ENCODE measurements around the gene ACOT8.
"Not testable (repeated sequence)": the region's sequence is repeated elsewhere in the genome, so short reads cannot be mapped to it uniquely, and the experiment has no call there.

The ACOT8 gene

DNA sequence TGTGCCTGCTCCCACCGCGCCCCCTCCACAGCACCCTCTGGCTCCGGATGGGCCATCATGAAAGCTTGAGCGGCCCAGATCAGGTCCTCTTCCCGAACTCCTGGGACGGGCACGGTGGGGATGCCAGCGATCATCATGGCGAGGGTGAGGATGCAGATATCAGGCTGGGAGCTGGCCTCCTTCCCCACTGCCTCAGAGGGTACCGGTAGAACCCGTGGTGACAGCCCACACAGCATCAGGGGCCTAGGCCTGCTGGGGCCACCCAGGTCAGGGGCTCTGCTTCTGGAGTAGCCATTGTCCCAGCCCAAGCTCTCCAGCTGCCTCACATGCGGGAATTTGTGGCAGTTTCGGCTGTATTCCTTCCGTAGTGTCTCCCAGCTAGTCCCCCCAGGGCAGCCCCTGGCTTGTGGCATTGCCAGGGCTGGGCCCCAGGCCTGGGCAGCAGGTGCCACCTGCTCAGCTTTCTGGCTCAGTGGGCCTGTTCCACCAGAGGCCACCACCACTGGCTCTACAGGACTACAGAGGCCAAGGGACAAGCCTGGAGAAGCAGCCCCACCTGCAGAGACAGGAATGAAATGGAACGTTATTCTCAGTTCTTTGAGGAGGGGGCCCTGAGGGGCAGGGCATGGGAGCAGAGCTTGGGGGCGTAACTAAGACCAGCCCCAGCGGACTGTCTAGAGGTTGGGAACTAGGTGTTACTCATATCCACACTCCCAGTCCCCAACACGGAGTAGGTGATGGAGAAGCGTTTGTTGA lies 29.6 kb upstream of the ACOT8 start:
- DNase-seq, result no peak

DNA sequence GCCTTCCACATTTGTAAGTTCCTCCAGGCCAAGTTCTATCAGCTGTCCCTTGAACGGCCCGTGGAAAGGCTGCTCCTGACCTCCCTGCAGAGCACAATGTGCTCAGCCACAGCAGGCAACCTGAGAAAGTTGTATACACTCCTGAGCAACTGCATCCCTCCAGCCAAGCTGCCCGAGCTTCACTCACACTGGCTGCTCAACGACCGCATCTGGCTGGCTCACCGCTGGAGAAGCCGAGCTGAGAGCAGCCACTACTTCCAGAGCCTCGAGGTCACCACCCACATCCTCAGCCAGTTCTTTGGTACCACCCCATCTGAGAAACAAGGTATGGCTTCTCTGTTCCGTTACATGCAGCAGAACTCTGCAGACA lies 25.9 kb upstream of the ACOT8 start:
- no peak for DNase-seq

DNA sequence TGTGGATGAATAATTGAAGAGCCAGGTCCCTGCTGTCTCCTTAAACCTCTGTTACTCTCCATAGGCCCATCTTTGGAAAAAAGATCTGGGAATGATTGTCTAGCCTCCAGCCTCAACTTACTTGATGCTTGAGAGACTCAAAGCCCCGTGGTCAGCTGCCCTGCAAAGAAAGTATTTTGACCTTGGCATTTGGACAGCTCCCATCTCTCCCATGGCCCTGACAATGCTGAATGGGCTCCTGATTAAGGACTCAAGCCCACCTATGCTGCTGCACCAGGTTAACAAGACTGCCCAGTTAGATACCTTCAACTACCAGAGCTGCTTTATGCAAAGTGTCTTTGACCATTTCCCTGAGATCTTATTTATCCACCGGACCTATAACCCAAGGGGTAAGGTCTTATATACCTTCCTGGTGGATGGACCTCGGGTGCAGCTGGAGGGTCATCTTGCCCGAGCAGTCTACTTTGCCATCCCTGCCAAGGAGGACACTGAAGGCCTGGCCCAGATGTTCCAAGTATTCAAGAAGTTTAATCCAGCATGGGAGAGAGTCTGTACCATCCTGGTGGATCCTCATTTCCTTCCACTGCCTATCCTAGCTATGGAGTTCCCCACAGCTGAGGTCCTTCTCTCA lies 25.4 kb upstream of the ACOT8 start:
- DNase-seq, result no peak

DNA sequence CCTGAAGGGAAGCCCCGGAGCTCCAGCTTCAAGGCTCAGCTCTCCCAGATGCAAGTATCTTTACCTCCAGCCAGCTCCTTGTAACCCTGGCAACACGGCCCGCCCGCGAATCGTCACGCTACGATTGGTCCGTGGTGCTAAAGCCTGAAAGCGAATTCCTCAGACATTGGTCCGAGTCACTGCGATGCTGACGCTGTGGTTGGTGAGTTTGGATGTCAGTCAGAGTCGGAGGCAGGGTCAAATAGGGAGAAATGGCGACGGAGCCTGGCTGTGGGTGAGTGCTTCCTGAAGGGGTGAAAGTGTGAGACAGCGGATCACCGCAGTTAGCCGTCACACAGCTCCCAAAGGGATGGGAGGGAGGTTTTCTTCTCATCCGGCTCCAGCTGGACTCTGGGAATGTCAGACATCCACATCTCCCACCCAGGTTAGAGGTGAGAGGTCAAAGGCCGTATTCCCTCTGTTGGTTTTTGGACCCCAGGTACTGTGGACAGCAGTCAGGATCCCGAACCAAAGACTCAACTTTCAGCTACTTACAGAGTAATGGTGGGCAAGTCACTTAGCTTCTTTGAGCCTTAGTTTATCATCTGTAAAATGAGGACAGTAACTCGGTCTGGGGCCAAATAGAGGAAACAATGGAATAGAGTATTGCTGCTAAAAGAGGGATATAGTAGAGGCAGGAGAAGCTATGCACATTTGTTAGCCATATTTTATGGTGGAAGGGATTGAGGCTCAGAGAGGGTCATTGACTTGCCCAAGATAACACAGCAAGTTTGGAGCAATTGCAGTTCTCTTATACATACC lies 24.0 kb upstream of the ACOT8 start, which contains the start of gene ZSWIM1:
ZSWIM1 (plus strand) TSS at position 240 of the 801 bp plus-strand sequence. CDS start 1,366 bp downstream, outside the sequence.
- peak; percentile 100 for DNase-seq

DNA sequence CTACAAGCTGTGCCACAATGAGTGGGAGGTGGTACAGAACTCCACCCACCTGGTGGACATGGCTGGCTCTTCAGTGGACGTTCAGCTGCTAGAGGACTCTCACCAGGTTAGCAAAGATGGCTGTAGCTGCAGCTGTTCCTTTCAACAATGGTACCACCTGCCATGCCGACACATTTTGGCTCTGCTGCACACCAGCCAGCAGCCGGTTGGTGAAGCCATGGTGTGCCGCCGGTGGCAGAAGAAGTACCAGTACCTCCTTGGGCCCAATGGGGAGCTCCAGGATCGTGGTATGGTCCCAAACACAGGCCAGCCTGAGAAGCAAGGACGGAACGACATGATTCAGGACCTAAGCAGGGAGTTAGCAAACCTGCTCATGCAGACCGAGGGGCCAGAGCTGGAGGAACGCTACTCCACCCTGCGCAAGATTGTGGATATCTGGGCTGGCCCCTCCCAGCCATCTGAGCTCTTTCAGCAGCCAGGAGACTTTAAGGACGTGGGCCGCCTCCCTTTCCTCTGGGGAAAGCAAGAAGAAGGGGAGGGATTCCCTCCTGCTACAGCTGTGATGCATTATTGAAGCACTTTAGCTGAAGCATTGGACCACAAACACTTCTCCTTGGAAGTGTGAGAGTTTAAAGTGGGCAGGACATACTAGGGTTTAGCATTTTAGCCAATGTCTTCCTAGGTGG lies 21.0 kb upstream of the ACOT8 start:
- DNase-seq, result no peak

DNA sequence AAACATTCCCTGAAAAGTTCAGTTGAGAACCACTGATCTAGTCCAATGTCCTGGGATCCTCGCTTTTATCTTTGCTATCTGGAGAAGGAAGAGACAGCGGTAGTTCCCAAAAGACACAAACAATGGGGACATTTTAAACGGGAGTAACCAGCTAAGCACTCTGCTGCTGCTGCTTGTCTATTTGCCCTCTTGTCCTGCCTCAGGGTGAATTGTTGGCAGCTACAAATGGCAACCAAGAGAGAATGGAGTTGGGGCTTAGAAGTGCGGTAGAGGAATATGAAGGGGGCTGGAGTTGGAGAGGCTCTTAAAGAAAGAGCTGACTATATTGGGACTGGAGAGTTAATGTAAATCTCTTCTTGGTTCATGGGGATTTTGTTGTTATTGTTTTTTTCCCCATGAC lies 17.4 kb upstream of the ACOT8 start:
- no peak for DNase-seq

DNA sequence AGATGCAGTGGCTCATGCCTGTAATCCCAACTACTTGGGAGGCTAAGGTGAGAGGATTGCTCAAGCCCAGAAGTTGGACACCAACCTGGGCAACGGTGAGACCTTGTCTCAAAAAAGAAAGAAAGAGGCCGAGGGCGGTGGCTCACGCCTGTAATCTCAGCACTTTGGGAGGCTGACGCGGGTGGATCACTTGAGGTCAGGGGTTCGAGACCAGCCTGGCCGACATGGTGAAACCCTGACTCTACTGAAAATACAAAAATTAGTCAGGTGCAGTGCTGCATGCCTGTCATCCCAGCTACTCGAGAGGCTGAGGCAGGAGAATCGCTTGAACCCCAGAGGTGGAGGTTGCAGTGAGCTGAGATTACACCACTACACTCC lies 16.9 kb upstream of the ACOT8 start:
- not testable (repeated sequence) for DNase-seq

DNA sequence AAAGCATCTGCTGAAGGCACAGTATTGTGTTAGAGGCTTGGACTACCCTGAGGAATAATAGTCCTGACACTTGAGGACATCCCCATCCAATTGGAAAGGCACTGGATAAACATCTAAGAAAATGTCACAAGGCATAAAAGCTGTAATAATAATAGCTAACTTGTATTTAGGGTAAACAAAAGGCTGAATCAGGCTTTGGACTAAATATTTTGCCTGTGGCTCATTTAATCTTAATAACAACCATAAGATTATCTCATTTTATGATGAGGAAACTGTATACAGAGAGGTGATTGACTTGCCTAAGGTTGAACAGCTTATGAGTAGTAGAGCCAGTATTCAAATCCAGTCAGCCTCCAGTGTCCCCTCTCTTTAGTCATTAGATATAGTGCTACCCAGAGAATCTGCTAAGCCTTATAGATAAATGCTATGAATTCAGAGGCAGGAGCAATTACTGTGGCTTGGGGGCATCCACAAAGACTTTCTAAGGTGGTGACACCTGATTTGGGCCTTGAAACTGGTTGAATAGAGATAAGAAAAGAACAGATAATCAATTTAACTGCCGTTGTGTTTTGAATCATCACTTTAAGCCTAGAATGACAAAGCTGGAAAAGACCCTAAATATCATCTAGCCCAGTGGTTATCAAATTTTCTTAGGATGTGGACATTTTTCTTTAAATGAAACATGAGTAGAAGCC lies 16.4 kb upstream of the ACOT8 start:
- no peak for DNase-seq

DNA sequence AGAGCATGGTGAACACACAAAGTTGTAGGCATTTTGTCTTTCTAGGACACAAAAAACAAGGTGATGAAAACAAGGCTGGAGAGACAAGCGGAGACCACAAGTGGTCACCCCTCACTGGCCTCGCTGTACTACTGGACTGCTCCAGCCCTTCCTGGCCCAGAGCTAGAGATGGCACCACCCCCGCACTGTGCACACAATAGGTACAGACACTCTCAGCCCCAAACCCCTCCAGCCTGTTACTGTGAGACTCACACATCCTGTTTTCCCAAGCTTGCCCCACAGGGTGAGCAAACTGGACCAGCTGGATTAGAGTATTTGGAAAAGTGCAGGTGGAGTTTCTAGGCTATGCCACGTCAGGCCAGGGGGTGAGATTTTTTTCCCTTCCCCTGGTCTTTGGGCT lies 15.4 kb upstream of the ACOT8 start:
- DNase-seq, result no peak

DNA sequence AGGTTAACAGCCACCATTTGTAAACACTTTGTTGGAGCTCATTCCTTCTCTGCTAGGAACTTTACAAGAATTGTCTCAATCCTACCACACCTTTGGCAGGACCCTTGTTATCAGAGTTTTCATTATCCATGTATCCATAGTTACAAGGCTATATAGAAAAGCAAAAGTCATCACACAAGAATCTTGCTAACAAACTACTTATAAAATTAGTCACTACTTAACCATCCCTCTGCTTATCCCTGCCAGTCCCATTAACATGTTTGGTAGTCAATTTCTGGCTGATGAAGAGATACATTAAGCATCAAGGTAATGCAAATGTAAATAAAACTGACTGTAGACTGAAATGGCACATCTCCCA lies 10.6 kb upstream of the ACOT8 start:
- no peak for DNase-seq

DNA sequence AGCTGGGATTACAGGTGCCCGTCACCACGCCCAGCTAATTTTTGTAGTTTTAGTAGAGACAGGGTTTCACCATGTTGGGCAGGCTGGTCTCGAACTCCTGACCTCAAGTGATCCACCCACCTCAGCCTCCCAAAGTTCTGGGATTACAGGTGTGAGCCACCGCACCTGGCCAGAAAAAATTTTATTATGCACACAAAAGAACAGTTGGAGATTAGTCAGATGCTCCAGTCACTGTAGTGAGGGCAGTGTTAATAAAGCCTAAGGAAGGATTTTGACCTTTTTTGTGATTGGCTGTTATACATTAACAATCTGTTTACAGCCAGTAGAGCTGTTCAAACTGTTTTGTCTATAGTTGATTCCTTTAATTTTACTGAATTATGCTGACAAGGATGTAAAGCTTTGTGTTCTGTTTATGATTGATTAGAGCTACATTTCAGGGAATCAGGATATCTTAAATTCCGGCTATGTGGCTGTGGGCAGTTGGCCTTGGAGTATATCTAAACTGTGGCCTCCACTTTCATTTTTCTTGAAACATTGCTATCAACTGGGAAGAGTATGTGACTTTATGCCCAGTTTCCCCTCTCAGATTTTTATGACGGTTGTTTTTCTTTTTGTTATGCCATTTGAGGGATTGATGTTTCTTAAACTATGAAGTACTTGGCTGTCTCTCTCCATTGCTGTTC lies 10.1 kb upstream of the ACOT8 start:
- DNase-seq, result no peak

DNA sequence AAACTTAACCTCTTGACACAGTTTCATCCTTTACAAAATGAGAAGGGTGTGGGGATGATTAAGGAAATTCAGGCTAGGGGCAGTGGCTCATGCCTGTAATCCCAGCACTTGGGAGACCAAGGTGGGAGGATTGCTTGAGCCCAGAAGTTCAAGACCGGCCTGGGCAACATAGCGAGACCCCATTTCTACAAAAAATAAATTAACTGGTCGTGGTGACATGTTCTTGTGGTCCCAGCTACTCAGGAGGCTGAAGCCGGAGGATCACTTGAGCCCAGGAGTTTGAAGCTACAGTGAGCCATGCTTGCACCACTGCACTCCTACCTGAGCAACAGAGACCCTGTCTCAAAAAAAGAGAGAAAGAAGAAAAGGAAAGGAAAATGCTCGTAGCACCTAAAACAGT lies 9.3 kb upstream of the ACOT8 start:
- no peak for DNase-seq

DNA sequence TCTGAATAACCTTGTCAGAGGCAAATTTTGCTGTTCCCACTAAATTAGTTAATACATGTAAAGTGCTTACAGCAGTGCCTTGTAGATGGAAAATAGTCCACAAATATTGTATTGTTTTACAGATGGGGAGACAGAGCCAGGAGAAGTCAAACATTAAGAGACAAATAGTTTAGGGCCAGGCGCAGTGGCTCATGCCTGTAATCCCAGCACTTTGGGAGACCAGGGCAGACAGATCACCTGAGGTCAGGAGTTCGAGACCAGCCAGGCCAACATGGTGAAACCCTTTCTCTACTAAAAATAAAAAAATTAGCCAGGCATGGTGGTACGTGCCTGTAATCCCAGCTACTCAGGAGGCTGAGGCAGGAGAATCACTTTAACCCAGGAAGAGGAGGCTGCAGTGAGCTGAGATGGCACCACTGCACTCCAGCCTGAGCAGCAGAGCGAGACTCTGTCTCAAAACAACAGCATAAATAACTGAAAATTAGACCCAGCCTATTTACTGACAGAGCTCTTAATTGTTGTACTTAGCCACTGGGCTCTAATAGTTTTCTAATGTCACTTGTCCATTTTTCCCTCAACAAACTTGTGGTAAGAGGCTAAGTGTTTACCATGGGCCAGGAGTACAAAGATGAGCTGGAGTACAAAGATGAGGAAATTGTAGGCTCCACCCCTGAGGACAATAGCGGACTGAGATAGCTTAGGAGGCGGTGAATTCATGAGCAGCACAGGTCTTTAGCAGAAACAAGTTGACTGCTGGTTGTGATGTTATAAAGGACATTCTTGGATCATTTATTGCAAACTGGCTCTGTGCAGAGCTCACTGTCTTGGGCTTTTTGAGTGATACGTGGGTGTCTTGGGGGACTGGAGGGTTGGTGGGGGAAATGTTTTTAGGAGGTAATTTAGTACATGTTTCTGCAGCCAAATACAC lies 6.6 kb upstream of the ACOT8 start:
- no peak for DNase-seq

DNA sequence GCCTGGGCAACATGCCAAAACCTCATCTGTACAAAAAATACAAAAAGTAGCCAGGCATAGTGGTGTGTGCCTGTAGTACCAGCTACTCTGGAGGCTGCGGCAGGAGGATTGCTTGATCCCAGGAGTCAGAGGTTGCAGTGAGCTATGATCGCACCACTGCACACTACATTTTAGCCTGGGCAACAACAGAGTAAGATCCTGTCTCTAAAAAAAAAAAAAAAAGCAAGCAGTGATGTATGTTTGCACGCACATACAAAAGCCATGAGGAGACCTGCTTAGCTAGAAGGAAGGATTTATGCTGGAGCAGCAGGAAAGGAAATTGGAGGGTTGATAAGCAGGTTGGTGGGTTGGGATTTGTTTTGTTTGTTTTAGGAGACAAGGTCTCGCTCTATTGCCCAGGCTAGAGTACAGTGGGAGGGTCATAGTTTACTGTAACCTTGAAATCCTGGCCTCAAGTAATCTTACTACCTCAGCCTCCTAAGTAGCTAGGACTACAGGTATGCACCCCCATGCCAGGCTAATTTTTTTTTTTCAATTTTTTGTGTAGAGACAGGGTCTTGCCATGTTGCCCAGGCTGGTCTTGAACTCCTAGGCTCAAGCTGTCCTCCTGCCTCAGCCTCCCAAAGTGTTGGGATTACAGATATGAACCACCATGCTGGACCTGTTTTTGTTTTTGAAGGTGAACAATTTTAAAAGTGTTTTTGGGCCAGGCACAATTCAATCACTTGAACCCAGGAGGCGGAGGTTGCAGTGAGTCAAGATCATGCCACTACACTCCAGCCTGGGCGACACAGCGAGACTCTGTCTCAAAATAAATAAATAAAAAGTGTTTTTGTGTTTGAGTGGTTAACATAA lies 4.3 kb upstream of the ACOT8 start:
- no peak for DNase-seq

DNA sequence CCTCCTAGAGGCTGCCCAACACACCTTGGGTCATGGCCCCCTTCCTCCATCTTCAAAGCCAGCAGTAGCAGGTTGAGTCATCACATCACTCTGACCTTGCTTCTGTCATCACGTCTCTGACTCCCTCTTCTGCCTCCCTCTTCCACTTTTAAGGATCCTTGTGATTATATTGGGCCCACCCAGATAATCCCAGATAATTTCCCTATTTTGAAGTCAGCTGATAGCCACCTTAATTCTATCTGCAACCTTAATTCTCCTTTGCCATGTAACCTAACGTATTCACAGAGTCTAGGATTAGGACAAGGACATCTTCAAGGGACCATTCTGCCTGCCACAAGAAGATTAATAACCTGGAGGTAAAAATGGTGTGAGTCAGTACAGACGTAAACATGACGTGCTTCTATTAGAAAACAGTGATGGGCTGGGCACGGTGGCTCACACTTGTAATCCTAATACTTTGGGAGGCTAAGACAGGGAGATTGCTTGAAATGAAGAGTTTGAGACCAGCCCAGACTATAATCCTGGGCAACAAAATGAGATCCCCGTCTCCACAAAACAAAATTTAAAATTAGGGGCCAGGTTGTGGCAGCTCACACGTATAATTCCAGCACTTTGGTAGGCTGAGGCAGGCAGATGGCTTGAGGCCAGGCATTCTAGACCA lies 3.5 kb upstream of the ACOT8 start:
- DNase-seq, result no peak

DNA sequence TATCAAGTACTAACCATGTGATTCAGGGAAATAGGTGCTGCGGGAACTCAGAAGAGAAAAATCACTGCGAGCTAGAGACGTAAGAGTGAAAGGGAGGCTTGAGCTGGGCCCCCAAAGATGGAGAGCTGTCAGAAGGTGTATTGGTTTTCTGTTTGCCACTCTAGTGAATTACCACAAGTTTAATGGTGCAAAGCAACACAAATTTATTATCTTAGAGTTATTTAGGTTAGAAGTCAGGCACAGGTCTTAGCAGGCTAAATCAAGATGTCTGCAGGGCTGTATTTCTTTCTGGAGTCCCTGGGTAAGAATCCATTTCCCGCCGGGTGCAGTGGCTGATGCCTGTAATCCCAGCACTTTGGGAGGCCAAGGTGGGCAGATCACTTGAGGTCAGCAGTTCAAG lies 2.7 kb upstream of the ACOT8 start:
- DNase-seq, result no peak

DNA sequence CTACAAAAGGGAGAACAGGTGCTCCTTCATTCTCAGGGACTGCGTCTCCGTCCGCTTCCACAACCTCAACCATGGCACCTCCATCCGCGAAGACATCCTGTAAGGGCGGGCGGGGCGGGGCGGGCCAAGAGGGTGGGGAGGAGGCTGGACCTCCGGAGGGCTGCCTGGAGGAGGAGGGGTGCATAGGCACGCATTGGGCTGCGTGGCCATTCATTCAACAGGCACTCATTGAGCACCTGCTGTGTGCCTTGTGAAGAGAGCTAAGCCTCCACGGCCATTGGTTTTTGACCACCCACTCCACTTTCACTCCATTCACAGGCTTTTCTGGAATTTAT lies 657 bp upstream of the ACOT8 start:
- DNase-seq, result no peak

DNA sequence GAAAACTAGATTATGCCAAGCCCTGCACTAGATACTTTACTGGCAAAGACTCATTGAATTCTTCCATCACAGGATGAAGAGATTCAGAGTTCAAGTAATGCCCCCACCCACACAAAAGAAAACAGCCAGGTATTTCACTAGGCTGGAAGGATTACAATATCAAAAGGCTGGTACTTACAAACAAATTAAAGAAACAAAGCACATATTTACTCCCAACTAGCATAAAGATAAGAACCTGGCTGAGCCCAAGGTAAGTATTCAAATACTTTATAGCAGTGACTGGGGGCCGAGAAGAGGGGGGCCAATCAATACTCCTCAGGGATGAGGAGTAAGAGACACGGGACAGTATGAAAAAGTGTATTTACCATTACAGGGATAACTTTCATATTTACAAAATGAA lies 3.7 kb downstream of the ACOT8 start:
- DNase-seq, result no peak

DNA sequence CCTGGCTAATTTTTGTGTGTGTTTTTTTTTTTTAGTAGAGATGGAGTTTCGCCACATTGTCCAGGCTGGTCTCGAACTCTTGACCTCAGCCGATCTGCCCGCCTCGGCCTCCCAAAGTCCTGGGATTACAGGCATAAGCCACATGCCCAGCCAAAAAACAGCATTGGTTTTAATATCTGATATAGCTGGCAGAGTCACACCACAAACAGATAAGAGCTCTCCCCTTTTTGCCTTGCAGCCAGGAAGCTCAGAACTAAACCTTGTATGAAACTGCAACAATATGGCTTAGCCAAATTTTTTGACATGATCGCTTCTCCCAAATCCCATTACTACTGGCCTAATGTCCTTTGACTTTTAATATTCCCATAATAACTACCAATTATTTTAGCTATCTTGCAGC lies 4.9 kb downstream of the ACOT8 start:
- DNase-seq, result no peak

DNA sequence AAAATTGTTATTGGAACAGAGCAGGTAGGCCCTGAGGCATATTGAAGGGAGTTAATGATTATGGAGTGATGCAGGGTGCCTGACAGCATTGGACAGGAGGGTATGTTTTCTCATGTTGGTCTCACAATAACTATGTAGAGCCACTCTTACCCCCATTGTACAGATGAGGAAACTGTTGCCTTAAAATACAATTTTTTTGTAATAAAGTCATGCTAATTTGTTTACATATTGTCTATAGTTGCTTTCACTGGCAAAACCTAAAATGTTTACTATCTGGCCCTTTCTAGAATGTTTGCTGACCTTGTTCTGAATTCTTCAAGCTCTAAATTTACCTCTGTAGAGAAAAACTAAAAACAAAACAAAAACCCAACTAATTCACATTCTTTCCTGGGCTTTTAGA lies 5.7 kb downstream of the ACOT8 start:
- DNase-seq, result no peak

All from stimulated activated CD8-positive, alpha-beta memory T cell treated with anti-CD3 and anti-CD28 coated beads, Interleukin-4, amount 100 ng/mL, for 48 hours (primary cell).